Measurements from ENCODE around the gene POC1B. TPM values are rescaled to one million over a fixed set of nuclear protein-coding genes. Genes with fewer than 3 reads are reported as not detected.

Gene POC1B
- total RNA-seq, 1 donor = 19.3 TPM

- no peak overlapping the region for H3K4me3 ChIP-seq (ENCODE audit: low read depth, low read length)
- no peak for DNase-seq (ENCODE audit: low read depth)
- no peak for TF ChIP-seq CTCF (IDR thresholded peaks at IDR 0.05; ENCODE audit: insufficient read depth, low read length)
Observed at GRCh38 chr12:89567691-89568239, 41.9 kb upstream of the POC1B start.

GRCh38 chr12:89566615-89567014, 40.8 kb upstream of the POC1B start:
- TF ChIP-seq CTCF (IDR thresholded peaks at IDR 0.05; ENCODE audit: insufficient read depth, low read length) = no peak
- DNase-seq (ENCODE audit: low read depth) = peak; percentile 23
- no peak overlapping the region for H3K4me3 ChIP-seq (ENCODE audit: low read depth, low read length)

GRCh38 chr12:89565002-89565401, 39.2 kb upstream of the POC1B start:
- no peak for TF ChIP-seq CTCF (IDR thresholded peaks at IDR 0.05; ENCODE audit: insufficient read depth, low read length)

GRCh38 chr12:89559753-89560152, 33.9 kb upstream of the POC1B start:
- no peak overlapping the region for H3K4me3 ChIP-seq (ENCODE audit: low read depth, low read length)
- DNase-seq (ENCODE audit: low read depth) = no peak
- no peak for TF ChIP-seq CTCF (IDR thresholded peaks at IDR 0.05; ENCODE audit: insufficient read depth, low read length)

More at GRCh38 chr12:89565002-89565401, 39.2 kb upstream of the POC1B start:
- H3K4me3 ChIP-seq (ENCODE audit: low read depth, low read length) = no peak overlapping the region
- no peak for DNase-seq (ENCODE audit: low read depth)

GRCh38 chr12:89556976-89557375, 31.1 kb upstream of the POC1B start:
- peak; percentile 13 for DNase-seq (ENCODE audit: low read depth)
- no peak for TF ChIP-seq CTCF (IDR thresholded peaks at IDR 0.05; ENCODE audit: insufficient read depth, low read length)

GRCh38 chr12:89552376-89552775, 26.5 kb upstream of the POC1B start:
- H3K4me3 ChIP-seq (ENCODE audit: low read depth, low read length) = no peak overlapping the region
- TF ChIP-seq CTCF (IDR thresholded peaks at IDR 0.05; ENCODE audit: insufficient read depth, low read length) = no peak
- no peak for DNase-seq (ENCODE audit: low read depth)

More at GRCh38 chr12:89556976-89557375, 31.1 kb upstream of the POC1B start:
- H3K4me3 ChIP-seq (ENCODE audit: low read depth, low read length) = no peak overlapping the region

GRCh38 chr12:89551747-89552146, 25.9 kb upstream of the POC1B start:
- no peak overlapping the region for H3K4me3 ChIP-seq (ENCODE audit: low read depth, low read length)
- DNase-seq (ENCODE audit: low read depth) = no peak
- TF ChIP-seq CTCF (IDR thresholded peaks at IDR 0.05; ENCODE audit: insufficient read depth, low read length) = no peak

Measured in fibroblast of the aortic adventitia (primary cell).